GM21367 (cell line): ENCODE data around the gene GGNBP2.

Source experiments
- ATAC-seq: cut with Tn5 transposase; IDR thresholded peaks from one replicate; pipeline ENCODE4 v1.9.1; 2021; ENCODE audit not compliant: unreplicated experiment

The GGNBP2 gene

DNA sequence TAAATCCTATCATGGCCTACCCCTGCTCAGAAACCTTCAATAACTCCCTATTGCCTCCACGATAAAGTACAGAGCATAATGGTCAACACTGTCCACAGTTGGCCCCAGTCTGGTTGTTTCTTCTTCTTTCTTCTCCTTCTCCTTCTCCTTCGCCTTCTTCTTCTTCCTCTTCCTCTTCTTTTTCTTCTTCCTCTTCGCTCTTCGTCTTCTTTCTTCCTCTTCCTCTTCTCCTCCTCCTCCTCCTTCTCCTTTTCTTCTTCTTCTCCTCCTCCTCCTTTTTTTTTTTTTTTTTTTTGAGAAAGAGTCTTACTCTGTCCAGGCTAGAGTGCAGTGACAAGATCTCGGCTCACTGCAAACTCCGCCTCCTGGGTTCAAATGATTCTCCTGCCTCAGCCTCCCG, 80.5 kb downstream of the GGNBP2 start:
- no peak for ATAC-seq

DNA sequence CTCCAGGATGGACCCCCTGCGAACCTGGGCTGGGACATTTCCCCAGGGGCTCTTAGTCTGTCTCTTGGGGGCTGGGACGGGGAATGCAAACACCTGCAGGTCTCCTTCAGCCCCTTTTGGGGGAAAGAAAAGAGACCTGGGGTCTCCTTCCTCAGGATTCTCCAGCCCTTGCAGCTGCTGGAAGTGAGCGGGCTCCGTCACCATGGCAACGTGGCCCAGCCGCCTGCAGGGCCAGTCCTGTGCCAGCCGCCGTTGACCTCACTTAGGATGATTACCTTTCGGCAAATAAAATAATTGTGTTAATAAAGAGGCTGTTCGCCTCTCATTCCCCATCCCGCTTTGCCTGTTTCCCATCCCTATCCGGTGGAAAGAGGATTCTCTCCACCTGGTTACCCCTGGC, 82.4 kb downstream of the GGNBP2 start:
- no peak for ATAC-seq

DNA sequence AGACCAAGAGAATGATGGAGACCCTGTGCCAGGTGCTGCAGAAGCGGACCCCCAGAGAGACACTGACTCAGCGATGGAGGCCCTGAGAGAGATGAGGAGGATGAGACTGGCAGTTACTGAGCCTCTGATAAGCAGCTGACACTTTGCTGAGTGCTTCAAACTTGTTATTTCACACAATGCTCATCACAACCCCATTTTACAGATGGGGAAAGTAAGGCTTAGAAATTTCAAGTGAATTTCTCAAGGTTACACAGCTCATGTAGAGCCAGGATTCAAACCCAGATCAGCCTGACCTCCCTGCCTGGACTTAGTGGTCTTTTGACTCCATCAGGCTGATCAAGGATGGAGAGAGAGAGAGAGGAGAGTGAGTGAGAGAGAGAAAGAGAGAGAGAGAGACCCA, 83.9 kb downstream of the GGNBP2 start:
- ATAC-seq, result no peak

DNA sequence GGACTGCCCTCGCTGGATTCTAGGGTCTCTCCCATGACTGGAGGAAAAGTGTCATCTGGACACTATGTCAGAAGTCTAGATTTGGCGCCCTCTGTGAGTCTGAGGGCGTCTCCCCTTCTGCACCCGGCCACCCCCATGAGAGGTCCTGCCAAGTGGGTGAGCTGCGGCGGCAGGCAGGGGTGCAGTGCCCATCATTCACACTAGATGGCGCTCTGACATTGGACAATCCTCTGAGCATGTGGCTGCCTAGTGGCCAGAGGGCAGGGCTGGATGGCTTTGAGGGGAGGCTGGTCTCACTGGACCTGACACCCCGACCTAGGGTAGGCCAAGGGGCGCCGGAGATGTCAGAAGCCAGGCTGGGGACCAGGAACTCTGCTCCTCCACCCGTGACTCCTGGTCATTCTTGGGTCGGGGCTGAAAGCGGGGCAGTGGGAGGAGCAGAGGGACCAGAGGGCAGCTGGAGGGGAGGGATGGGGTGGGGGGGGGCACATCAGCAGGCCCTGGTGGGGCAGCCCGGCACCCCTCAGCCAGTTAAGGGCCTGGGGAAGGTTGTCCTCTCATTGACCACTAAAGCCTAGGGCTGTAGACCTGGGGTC, 84.6 kb downstream of the GGNBP2 start:
- ATAC-seq, result no peak

DNA sequence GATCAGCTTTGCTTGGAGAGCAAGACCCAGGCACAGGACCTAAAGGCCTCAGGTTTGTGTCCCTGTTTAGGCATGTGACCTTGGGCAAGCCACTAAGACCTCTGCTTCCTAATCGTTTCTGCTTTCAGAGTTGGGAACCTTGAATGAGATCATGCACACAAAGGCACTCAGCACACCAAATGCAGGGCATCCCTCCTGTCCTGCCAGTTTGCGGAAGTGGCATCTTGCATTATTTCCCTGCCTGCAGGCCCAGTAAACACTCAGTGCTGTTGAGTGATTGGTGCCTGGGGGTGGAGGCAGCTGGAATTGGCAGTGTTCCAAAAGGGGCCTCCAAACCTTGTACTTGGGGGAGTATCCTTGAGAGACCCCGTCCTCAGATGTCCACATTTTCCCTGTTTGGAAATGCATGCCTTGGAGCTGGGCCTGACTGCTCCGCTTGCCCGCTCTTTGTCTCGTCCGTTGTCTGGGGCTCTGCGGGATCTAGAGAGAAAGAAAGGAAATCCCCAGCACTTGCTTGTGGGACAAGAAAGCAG, 85.3 kb downstream of the GGNBP2 start:
- ATAC-seq, result no peak

DNA sequence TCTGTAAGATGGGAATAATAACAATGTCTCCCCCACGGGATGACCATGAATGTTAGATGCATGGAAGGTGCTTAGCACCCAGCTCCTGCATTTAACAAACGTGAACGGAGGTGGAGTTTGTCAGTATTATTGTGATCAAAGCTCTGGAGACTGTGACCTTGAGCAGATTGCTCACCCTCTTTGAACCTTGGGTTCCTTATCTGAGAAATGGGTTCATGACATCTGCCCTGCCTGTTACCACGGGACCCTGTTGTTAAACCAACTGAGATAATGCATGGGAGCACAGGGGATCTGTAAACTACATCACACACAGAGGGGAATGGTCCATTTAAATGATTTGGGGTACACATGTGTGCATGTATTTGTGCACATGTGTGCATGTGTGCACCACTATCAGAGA, 86.3 kb downstream of the GGNBP2 start:
- no peak for ATAC-seq

DNA sequence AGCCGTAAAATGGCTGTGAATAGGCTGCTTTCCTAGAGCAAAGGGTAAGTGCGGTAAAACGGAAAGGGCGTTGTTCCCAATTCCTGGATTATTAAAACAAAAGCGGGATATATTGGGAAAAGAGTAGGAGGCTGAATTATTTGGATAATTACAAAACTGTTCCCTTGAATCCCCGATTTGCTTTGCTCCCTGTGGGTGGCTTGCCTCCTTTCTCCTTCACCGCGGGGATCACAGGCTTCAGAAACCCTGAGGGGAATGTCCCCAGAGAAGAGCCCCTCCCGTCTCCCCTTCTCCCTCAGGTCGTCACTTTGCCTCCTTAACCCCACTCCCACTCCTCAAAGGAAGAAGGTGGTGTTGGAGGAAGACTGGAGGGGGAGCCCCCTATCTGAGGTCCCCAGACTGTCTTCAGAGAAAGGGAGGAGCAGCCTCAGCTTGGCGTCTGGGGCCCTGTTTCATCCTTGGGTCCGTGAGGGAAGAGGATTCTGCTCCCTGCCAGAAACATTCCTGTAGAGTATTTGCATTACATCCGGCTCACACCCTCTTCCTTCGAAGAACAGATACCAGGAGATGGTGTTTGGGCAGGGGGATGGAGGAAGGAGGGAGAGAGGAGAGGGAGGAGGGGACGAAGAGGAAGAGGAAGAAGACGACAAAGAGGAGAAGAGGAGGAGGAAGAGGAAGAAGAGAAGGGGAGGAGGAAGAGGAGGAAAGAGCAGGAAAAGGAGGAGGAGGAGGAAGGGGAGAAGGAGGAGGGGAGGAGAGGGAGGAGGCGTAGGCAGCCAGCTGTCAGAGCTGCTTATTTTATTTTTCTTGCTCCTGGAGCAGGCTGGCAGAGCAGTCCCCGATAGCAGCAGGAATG, 88.4 kb downstream of the GGNBP2 start:
- ATAC-seq, result no peak
